GM23338 (cell line): ENCODE data around the gene CIT. TPM values are rescaled to one million over a fixed set of nuclear protein-coding genes. Genes with fewer than 3 reads are reported as not detected.

Experiments
- ATAC-seq: fragments of 200-7000 bp; cut with Tn5 transposase; 3 replicates; pipeline ENCODE4 v1.9.1; 2020
- DNase-seq: peaks from one replicate; pipeline ENCODE4 v3.0.0-alpha.2; 2015; ENCODE audit warnings: low spot score
- H2AFZ ChIP-seq: fragments of 200-600 bp; sonication (generic); 2 replicates; pipeline ENCODE4 v1.8.0; 2016; ENCODE audit warnings: antibody characterized with exemption, mild to moderate bottlenecking, moderate library complexity
- H3F3A ChIP-seq: fragments of 200-600 bp; sonication (generic); replicated peaks from 2 replicates; pipeline ENCODE4 v1.8.0; 2017; ENCODE audit warnings: antibody characterized with exemption, mixed run types, low read depth
- H3K27ac ChIP-seq: fragments of 200-600 bp; sonication (generic); 2 replicates; pipeline ENCODE4 v1.6.1; 2016; ENCODE audit warnings: low read depth
- H3K27me3 ChIP-seq: fragments of 200-600 bp; sonication (generic); 2 replicates; pipeline ENCODE4 v1.8.0; 2016; ENCODE audit warnings: mild to moderate bottlenecking, mixed run types, moderate library complexity; ENCODE audit not compliant: insufficient read depth
- H3K36me3 ChIP-seq: fragments of 200-600 bp; sonication (generic); 2 replicates; pipeline ENCODE4 v1.8.0; 2016; ENCODE audit warnings: mild to moderate bottlenecking; ENCODE audit not compliant: insufficient read depth
- H3K4me1 ChIP-seq: fragments of 200-600 bp; sonication (generic); 2 replicates; pipeline ENCODE4 v1.8.0; 2016; ENCODE audit warnings: mild to moderate bottlenecking, moderate library complexity; ENCODE audit not compliant: insufficient read depth
- H3K4me2 ChIP-seq: fragments of 200-600 bp; sonication (generic); 2 replicates; pipeline ENCODE4 v1.7.1; 2017; ENCODE audit warnings: mixed run types
- H3K4me3 ChIP-seq: fragments of 200-600 bp; sonication (generic); 2 replicates; pipeline ENCODE4 v1.6.1; 2016; ENCODE audit warnings: mixed run types
- H3K79me2 ChIP-seq: fragments of 200-600 bp; sonication (generic); replicated peaks from 2 replicates; pipeline ENCODE4 v1.8.0; 2017; ENCODE audit warnings: mild to moderate bottlenecking; ENCODE audit not compliant: insufficient read depth
- H3K9me2 ChIP-seq: fragments of 200-600 bp; sonication (generic); 2 replicates; pipeline ENCODE4 v1.8.0; 2017; ENCODE audit not compliant: insufficient read depth
- H4K20me1 ChIP-seq: fragments of 200-600 bp; sonication (generic); replicated peaks from 2 replicates; pipeline ENCODE4 v1.8.0; 2017; ENCODE audit warnings: mild to moderate bottlenecking; ENCODE audit not compliant: insufficient read depth
- H3K27ac Mint-ChIP-seq: 2 replicates; pipeline ENCODE4 v1.8.0; 2020; ENCODE audit warnings: inconsistent platforms, mild to moderate bottlenecking, moderate library complexity, mixed read lengths
- H3K27me3 Mint-ChIP-seq: 3 replicates; pipeline ENCODE4 v1.8.0; 2022; ENCODE audit warnings: low read depth, mild to moderate bottlenecking, moderate library complexity, mixed read lengths, inconsistent platforms; ENCODE audit not compliant: insufficient read depth, poor library complexity
- H3K36me3 Mint-ChIP-seq: 3 replicates; pipeline ENCODE4 v1.8.0; 2021; ENCODE audit warnings: low read depth, mild to moderate bottlenecking, inconsistent platforms, moderate library complexity, mixed read lengths
- H3K4me1 Mint-ChIP-seq: 3 replicates; pipeline ENCODE4 v1.8.0; 2020; ENCODE audit warnings: mild to moderate bottlenecking, inconsistent platforms, mixed read lengths
- H3K4me3 Mint-ChIP-seq: 3 replicates; pipeline ENCODE4 v1.8.0; 2021; ENCODE audit warnings: moderate library complexity, mild to moderate bottlenecking, inconsistent platforms, mixed read lengths
- H3K9me3 Mint-ChIP-seq: 3 replicates; pipeline ENCODE4 v1.8.0; 2020; ENCODE audit warnings: moderate library complexity, mild to moderate bottlenecking, inconsistent platforms, mixed read lengths
- CREB1 ChIP-seq: fragments of 250-450 bp; sonication (Bioruptor Pico); IDR thresholded peaks from 2 replicates; pipeline ENCODE4 v1.5.0; 2020; ENCODE audit warnings: low read depth, mild to moderate bottlenecking, moderate library complexity
- CTCF ChIP-seq, 2 experiments: fragments of 200-600 bp in 1 of 2; sonication (generic) in 1 of 2; conservative IDR thresholded peaks; 2 replicates each; pipeline versions ENCODE4 v1.5.1 to v1.6.1; 2016 to 2017; ENCODE audit warnings: antibody characterized with exemption in 2 of 2, low read depth in 2 of 2, mild to moderate bottlenecking in 2 of 2, moderate library complexity in 1 of 2
- ETS1 ChIP-seq: IDR thresholded peaks from 2 replicates; pipeline ENCODE4 v1.6.1; 2016; ENCODE audit warnings: antibody characterized with exemption
- EZH2 ChIP-seq: fragments of 200-600 bp; sonication (generic); IDR thresholded peaks from one replicate; pipeline ENCODE4 v1.8.0; 2017; ENCODE audit warnings: antibody characterized with exemption, mild to moderate bottlenecking, low read depth; ENCODE audit not compliant: unreplicated experiment
- EZH2phosphoT487 ChIP-seq: fragments of 200-600 bp; sonication (generic); IDR thresholded peaks from one replicate; pipeline ENCODE4 v1.8.1; 2018; ENCODE audit warnings: antibody characterized with exemption; ENCODE audit not compliant: unreplicated experiment
- JUNB ChIP-seq: IDR thresholded peaks from one replicate; pipeline ENCODE4 v1.6.1; 2016; ENCODE audit warnings: antibody characterized with exemption; ENCODE audit not compliant: unreplicated experiment
- NANOG ChIP-seq: IDR thresholded peaks from 2 replicates; pipeline ENCODE4 v1.6.1; 2016; ENCODE audit warnings: antibody characterized with exemption, borderline replicate concordance
- POLR2AphosphoS5 ChIP-seq: IDR thresholded peaks from 2 replicates; pipeline ENCODE4 v1.6.1; 2016; ENCODE audit warnings: antibody characterized with exemption, low read depth
- REST ChIP-seq: IDR thresholded peaks from one replicate; pipeline ENCODE4 v1.6.1; 2018; ENCODE audit warnings: antibody characterized with exemption; ENCODE audit not compliant: unreplicated experiment
- STAT1 ChIP-seq: IDR thresholded peaks from one replicate; pipeline ENCODE4 v1.6.1; 2016; ENCODE audit warnings: antibody characterized with exemption; ENCODE audit not compliant: unreplicated experiment
- ZNF114 ChIP-seq: fragments of 250-450 bp; sonication (Bioruptor Pico); IDR thresholded peaks from 2 replicates; pipeline ENCODE4 v1.5.0; 2020; ENCODE audit warnings: mild to moderate bottlenecking, moderate library complexity
- ZNF331 ChIP-seq: fragments of 250-450 bp; sonication (Bioruptor Pico); IDR thresholded peaks from 2 replicates; pipeline ENCODE4 v1.5.0; 2020; ENCODE audit warnings: low read depth, mild to moderate bottlenecking, moderate library complexity
- ZNF462 ChIP-seq: fragments of 250-450 bp; sonication (Bioruptor Pico); IDR thresholded peaks from 2 replicates; pipeline ENCODE4 v1.5.0; 2020; ENCODE audit warnings: mild to moderate bottlenecking, moderate library complexity
- polyA plus RNA-seq: library from polyadenylated mRNA; unstranded; fragments of >200 nt; fragmentation: Nextera tagmentation; extraction: Ambion mirVana; gene quantifications from 2 replicates; pipeline ENCODE4 v1.2.1, GENCODE V29; 2016
- total RNA-seq: library from RNA; depleted of rRNA; stranded (reverse); fragments of >200 nt; shearing (Covaris generic); gene quantifications from 2 replicates; pipeline ENCODE4 v1.2.3, GENCODE V29; 2014

Gene CIT
- total and polyA plus RNA-seq, 2 experiments from 2014 or later = 9.7 to 47.8 TPM

GRCh38 chr12:119671070-119671469 is 206.1 kb downstream of the CIT start:
- H3K4me2 ChIP-seq = no peak overlapping the region
- H3K4me1 Mint-ChIP-seq = peaks cover 10% of the 10 kb centered on the region
- no peak overlapping the region for H3K27ac Mint-ChIP-seq
- DNase-seq (no peak), ATAC-seq (no peak)
- no peaks in the 10 kb centered on the region; the same call in 1 of the 2 replicates for H3K4me1 ChIP-seq
- peaks cover 67% of the 10 kb centered on the region for H3K36me3 Mint-ChIP-seq
- H3K27ac ChIP-seq = no peak overlapping the region
- H3K9me2 ChIP-seq = no peaks in the 10 kb centered on the region
- peaks cover 3% of the 10 kb centered on the region for H3K27me3 Mint-ChIP-seq
- TF ChIP-seq ZNF114 (CRISPR knock-in tag) (no peak), EZH2 (no peak), ETS1 (no peak), CTCF (conservative IDR thresholded peaks at IDR 0.05; ENCODE audit: low read depth in 2 of 2) (no peak), REST (no peak), POLR2AphosphoS5 (no peak), EZH2phosphoT487 (no peak), CREB1 (CRISPR knock-in tag) (no peak), NANOG (no peak), JUNB (no peak), ZNF331 (CRISPR knock-in tag) (no peak), STAT1 (no peak), ZNF462 (no peak)
- no peak overlapping the region for H3K4me3 Mint-ChIP-seq
- peaks cover 37% of the 10 kb centered on the region for H3K79me2 ChIP-seq
- peaks cover 38% of the 10 kb centered on the region for H3K36me3 ChIP-seq
- H3F3A ChIP-seq = peaks cover 7% of the 10 kb centered on the region
- H3K9me3 Mint-ChIP-seq = no peaks in the 10 kb centered on the region
- no peak overlapping the region for H3K4me3 ChIP-seq
- peaks cover 25% of the 10 kb centered on the region; the same call in 1 of the 2 replicates for H4K20me1 ChIP-seq
- no peaks in the 10 kb centered on the region for H3K27me3 ChIP-seq
- no peak overlapping the region for H2AFZ ChIP-seq
